GM19397 (cell line): Measurements from ENCODE around the gene CCDC34.

Source experiments
- ATAC-seq: cut with Tn5 transposase; IDR thresholded peaks from one replicate; pipeline ENCODE4 v1.9.1; 2021; ENCODE audit warnings: mild to moderate bottlenecking, moderate library complexity; ENCODE audit not compliant: unreplicated experiment

Gene CCDC34, protein sequence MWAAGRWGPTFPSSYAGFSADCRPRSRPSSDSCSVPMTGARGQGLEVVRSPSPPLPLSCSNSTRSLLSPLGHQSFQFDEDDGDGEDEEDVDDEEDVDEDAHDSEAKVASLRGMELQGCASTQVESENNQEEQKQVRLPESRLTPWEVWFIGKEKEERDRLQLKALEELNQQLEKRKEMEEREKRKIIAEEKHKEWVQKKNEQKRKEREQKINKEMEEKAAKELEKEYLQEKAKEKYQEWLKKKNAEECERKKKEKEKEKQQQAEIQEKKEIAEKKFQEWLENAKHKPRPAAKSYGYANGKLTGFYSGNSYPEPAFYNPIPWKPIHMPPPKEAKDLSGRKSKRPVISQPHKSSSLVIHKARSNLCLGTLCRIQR

DNA sequence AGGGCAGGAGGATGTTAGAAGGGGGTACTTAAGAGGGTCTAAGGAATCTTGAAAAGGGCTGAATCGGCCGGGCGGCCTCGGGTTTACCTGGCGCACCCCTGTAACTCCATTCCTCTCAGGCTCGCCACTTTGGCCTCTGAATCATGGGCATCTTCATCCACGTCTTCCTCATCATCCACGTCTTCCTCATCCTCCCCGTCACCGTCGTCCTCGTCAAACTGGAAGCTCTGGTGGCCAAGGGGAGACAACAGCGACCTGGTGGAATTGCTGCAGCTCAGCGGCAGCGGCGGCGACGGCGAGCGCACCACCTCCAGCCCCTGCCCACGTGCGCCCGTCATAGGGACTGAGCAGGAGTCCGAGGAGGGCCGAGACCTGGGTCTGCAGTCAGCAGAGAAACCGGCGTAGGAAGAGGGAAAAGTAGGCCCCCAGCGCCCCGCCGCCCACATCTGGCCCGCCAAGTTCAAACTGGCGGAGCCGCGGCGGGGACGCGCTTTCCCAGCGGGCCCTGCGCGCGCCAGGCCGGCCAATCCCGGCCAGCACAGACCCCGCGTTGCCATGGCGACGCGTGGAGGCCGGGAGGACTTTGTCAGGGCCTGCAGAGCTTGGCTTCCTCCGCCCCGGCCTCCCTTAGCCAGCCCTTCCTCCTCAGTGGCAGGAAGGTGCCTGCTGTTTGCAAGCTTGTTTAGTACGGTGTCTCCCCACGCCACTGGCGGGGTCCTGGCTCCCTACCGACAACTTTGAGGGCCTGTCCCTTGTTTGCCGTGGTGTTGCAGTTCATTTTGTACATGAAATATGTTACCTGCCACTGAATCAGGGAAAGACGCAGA is at the start of gene CCDC34:
TSS of gene CCDC34 (minus strand) at position 467 of the 827 bp plus-strand sequence. CDS start at position 446, 21 bp downstream.
- ATAC-seq, result peak; percentile 100

DNA sequence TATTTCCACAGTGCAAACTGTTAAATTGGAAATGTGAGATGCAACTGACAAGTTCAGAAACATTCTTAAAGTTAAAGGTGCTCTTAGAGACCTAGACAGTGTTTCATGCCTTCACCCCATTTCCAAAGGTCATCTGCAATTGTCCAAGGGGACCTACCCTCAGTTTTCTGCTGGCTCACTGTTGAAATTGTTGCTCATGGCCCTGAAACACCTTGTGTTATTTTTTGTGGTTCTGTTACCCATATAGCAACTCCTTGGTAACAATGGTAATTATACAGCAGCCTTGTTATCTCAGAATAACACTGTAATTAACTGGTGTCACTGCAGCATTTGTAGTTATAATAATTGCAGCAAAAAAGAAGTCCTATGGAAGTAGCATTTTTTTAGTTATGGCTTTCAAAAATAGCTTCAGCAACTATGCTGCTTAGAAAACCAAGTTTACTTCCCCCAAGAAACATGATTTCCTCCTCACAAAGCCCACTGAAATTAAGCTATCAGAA is 49.2 kb upstream of the CCDC34 start:
- no peak for ATAC-seq

DNA sequence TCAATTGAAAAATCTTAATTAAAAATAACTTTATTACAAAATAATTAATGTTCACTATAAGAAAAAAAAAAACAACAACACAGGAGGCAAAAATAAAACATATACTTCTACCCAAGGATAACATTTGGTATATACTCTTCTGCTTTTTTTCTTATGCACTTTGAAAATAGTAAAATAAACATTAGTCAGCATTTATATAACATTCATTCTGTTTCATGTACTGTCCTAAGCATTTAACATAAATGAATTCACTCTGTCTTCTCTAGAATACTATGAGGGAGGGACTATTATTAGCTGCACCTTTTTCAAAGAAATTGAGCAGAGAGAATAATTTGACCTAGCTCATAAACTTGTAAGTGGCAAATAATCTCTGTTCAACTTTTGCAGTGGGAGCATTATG is 48.3 kb upstream of the CCDC34 start:
- no peak for ATAC-seq

DNA sequence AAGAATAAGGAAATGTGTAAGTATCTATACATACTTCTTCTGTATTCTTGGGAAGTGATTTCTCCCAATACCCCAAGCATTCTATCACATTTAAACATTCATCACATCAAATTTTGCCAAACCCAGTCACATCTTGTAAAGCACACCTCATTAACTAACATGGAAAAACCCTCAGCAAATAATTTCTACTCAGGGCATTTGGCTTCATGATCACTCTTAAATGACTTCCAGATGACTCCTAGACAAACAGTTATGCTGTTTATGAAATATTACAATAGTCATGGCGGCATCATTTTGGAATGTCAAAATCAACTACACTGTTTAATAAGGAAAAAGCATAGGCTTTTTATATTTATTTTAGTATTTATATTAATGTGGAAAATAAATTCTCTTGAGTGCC is 47.3 kb upstream of the CCDC34 start:
- no peak for ATAC-seq

DNA sequence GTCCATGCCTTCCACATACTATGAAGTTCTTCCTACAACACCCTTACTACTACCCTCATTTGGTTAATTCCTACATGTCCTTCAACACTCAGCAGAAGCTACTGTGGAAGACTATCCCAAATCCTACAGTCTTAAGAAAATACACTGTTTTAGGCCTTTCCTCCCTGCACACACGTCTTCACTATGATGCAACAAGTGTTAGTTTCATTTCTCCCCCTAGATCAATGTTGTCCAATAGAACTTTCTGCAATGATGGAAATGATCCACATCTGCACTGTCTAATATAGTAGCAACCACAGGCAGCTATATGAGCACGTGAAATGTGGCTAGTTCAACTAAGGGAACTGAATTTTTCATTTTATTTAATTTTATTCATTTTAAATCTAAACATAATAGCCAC is 46.7 kb upstream of the CCDC34 start:
- no peak for ATAC-seq

DNA sequence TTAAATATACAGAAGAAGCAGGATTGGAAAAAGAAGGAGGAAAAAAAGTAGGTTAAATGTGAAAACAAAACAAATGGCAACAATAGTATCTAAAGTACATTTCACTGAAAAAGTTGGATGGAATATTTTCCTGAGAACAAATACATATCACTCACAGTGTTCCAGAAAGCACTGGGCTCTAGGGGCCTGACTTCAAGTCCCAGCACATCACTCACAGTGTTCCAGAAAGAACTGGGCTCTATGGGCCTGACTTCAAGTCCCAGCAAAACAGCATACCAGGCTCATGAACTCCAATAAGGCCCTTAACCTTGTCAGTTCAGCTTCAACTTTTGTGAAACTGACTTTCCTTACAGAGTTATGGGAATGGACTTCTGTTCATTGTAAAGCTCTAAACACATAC is 46.0 kb upstream of the CCDC34 start:
- no peak for ATAC-seq

DNA sequence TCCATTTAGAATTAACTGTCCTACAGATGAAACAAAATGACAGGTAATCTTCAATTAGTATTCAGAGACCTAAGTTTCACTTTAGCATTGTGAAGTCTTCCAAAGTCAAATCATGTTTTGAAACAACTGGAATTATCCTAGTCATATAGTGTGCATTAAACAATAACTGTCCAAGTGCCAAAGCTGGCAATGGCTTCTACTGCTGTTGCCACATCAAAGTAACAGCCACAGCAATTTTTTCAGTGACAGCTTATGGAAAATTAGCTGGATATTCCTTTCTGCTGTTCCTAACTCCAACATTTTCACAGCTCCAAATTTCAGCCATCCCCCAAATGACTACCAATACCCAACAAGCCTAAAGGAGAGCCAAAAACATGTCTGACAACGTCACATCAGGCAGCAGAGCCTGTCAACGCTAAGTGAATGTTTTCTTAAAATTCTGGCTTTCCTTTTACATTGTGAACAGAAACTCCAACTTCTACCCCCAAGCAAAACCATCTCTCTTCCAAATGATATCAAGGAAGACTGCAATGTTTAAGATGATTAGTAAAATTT is 45.3 kb upstream of the CCDC34 start:
- no peak for ATAC-seq

DNA sequence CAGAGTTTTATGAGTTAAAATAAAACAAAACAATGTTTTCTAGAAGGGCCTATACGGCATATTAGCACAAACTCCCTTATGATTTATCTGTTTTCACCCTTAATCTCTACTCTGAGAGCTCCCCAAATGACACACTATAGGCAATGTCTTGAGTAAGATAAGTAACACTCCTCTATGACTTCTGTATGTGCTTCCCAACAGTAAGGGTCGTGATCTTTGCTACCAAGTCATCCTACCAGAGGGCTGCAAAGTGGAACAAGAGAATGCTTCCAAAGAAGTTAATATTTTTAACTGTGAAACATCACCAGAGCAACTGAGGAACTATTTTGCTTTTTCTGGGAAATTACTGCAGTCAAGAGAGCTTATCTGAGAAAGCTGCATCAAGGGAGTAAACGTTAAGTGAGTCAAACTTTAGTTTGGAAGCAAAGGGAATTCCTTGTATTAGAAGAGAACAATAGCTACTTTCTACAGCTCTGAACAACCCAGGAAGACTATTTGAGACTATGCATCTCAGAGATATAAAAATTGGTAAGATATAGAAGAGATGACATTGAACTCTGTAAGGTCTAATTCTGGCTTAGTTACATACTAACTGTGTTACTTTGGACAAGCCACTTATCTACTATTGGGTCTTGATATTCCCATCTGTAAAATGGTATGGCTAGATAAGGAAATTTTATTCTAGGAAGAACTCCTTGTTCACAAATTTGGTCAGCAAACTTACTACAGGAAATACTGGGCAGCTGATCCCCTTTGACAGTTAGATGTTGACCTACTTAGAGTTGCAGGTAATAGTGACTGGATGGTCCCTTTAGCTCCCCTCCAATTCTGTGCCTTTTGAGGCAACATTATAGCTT is 43.7 kb upstream of the CCDC34 start:
- ATAC-seq, result no peak

DNA sequence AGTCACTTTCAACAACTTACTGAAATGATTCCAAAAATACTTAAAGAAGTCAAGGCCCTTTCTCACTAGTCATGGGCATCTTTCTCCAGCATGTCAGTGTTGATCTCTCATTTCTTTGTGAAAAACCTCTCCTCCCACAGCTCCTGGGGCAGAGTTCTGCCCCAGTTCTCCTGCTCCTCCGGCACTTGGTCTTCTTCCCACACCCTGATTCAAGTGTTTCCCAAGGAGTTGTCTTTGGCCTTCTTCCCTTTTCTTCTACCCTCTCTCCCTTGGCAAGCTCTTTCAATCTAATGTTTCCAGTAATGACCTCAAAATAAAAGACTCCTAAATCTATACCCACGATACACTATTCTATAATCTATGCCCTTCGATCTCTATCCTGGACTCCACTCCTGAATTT is 42.1 kb upstream of the CCDC34 start:
- ATAC-seq, result no peak

DNA sequence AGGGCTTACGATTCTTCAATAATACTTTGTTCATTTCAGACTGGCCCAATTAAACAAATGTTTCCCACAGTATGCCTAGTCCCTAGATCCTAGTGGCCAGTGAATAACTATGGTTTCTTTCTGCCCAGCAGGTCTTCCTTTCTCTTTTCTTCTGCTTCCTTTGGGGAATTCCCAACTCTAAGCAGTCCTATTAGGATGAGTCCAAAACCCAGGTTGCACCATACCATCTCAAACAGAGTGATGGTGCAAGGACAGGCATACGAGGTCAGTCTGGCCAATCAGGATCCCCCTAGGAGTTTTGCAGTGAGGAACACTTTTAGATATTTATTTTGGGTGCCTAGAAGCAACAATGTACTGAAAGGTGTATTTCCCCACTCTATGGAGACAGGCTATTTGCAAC is 41.4 kb upstream of the CCDC34 start:
- ATAC-seq, result no peak

DNA sequence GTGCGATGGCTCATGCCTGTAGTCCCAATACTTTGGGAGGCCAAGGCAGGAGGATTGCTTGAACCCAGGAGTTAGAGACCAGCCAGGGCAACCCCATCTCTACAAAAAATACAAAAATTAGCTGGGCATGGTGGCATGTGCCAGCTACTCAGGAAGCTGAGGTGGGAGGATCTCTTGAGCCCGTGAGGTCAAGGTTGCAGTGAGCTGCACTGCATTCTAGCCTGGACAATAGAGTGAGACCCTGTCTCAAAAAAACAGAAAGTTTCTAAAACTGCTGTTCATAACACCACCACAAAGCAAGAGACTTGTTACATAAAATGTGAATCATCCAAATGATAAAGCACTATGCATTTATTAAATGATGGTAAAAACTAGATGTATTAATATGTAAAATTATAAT is 40.2 kb upstream of the CCDC34 start:
- no peak for ATAC-seq

DNA sequence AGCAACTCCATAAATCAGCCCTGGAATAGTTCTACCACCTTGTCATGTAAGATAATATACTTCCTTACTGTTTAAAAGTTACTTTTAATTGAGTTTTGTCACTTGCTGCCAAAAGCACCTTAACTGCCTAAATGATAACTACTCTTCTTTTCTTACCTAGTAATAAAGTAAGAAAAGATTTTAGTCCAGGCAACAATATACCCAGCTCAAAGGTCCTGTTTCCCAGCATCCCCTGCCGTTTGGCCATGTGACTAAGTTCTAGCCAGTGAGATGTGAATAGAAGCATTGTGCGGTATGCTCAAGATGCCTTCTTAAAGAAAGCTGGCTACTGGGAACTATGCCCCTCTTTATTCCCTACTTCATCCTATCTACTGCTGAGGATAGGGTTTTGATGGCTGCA is 39.4 kb upstream of the CCDC34 start:
- ATAC-seq, result no peak

DNA sequence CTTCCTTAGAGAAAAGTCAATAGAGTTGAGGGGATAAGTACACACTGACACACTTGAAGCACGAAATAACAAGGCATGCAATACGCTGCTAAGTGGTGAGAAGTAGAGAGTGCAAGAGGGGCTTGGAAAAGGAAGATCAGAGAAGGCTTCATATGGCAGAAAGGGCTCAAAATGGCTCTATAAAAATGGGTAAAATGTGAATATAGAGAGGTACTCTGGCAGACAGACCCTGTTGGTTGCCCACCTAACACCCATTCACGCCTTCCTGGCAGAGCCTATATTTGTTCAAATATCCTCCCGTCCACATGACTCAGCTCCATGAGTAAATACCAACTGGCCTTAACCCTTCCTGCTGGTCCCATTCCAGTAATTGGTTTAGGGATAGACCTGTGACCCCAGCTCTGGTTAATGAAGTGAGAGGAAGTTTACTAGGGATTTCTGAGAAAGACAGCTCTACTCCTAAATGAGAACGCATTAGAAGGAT is 38.9 kb upstream of the CCDC34 start:
- no peak for ATAC-seq

DNA sequence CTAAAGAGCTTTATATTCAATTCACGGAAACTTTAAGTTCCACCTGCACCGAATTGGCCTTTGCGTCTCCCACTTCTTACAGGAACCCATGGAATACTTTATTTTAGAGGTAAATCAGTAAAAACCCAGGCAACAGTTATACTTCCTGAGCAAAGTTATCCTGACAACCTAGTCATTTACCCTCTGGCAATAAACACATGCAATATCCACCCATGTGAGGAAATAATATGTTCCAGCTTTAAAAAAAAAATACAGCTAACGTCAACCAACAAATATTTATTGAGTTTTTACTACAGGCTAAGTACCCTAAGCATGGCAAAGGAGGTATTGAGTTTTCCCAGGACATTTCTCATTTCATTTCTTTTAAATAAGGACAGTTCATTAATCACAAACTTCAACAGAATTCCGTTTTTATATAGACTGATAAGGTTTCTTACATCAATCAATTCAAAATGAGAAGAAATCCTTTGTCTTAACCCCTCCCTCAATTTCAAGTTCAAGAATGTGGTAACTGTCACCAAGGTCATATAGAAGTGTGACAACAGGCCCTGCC is 38.3 kb upstream of the CCDC34 start:
- no peak for ATAC-seq

DNA sequence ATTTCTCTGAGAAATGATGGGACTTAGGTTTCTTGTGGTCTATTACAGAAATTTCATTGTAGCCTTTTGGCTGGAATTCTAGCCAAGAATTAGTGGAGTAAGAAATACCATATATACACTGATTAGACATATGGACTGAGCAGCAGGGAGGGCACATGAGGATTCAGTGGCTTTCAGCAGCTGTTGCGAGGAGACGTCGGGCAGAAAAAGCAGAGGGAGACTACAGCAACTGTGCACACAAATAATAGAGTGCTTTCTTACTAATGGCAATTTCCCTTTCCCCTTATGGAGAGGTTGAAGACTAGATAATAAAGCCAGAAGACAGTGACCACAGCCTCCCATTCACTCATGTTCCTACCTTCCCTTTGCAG is 35.4 kb upstream of the CCDC34 start:
- ATAC-seq, result no peak

DNA sequence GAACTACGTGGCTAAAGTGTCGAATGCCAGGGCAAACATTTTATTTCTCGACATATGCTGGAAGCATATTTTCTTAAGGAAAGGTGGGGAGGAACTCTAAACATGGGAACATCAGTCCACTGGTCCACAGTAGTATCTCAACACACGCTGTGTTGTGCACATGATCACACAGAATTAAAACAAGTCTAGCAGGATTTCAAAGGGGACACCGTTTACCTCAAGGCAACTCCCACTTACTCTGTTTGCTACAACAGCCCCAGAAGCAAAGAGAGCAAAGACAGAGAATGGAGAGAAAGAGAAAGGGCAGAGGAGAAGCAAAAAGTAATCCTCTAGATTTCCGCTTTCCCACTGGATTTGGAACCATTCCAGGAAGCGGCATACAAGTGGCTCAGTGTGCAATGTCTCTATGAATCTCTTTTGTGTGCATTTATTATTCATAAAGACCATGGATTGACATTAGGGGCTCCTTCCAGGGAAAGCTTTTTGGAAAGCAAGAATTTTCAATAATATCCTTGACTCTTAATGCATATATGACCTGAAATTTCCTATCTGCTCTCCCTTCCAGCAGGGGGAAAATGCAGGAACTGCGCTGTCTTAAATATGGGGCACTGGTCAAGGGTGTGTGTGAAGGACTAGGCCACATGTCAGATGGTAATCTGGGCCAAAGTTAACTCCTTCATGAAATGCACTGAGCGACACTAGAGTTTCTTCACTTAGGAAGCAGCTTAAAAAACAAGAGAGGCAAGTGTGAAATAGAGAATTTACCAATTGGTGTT is 34.8 kb upstream of the CCDC34 start:
- ATAC-seq, result no peak

DNA sequence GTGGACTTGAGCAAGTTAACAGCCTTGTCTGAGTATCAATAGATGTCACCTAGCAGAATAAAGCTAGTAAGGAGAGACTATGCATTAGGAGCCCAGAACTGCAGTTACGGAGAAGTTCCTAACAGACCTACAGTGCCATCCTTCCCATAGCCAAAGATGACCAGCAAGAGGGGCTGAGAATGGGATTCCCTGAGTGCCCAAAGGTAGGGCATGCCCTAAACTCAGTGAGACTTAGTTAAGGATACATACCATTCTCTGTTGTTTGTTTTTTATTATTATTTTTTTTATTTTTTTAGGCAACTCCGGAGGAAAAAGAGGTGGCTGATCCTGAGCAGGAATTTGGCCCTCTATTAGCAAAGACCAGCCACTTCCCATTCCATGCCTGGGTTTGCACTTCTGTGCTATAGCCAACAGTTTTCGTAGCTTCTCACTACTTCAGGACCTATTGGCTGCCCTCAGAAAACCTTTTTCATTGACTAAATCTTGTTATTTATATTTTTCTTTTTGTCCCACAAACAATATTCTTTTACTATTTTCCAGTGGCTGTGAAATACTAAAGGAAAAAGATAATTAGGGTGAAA is 33.3 kb upstream of the CCDC34 start:
- no peak for ATAC-seq

DNA sequence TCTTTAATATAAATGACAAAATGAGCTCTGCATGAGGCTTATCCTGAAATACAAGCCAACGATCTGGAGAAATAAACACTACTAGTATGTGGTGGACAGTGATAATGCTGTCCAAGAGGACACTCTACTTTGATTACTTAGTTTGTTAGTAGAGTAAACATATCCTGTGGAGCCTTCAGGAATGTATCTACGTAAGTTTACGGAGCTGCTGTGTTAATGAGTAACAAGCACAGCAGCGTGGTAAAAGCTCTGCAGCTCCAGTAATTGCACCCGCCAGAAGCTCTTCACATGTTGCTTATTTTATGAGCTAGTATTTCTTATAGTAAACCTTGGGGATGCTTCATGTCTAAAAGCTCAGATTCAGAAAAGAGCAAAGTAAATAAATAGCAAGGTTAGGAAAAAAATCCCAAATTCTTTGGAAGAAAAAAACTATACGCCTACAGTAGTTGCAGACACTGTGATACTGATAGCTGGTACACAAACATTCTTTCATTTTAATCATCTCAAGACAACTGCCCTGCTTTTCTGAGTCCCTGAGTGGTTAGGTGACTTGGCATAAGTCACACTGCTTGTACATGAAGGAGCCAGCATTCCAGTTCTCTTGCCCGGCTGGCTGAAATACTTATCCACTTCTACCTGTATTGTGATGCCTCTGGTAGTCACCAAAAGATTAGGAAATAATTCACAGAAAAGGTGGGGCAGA is 32.7 kb upstream of the CCDC34 start:
- no peak for ATAC-seq

DNA sequence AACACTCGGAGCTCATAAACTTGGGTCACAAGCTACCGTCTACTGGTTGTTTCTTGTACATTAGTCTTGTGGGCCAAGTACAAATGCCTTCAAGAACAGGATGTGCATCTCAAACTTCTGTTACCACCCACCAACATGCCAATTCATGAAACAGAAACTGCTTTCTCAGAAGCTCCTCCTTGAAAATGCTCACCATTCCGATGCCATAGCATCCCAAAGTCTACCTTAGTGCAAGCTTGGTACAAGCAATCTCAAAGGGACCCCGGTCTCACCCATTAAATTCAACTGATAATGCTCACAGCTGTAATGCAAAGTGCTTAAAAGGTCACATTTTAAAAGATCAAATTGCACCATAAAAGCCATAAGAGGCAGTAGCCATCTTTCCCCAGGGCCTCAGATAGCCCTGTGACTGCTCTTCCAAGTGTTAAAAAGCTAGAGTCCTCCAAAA is 31.8 kb upstream of the CCDC34 start:
- no peak for ATAC-seq
